BLaER1 treated with 17β-estradiol and CSF1 and Interleukin-3, amounts not matched to agents 10 nM and 100 nM (cell line): ENCODE data around the gene IGFBPL1.
"Not testable (repeated sequence)": the region's sequence is repeated elsewhere in the genome, so short reads cannot be mapped to it uniquely, and the experiment has no call there.

ENCODE experiments used
- H3K27ac ChIP-seq, 11 experiments: shearing (Covaris generic); formaldehyde crosslinking; 2 replicates each; pipeline ENCODE4 v1.8.1; 2022
- H3K27me3 ChIP-seq, 11 experiments: shearing (Covaris generic); formaldehyde crosslinking; 2 replicates each; pipeline ENCODE4 v1.8.1; 2022
- H3K36me3 ChIP-seq, 11 experiments: shearing (Covaris generic); formaldehyde crosslinking; 2 replicates each; pipeline ENCODE4 v1.8.1; 2022
- H3K4me1 ChIP-seq, 10 experiments: shearing (Covaris generic); formaldehyde crosslinking; 2 replicates each; pipeline ENCODE4 v1.8.1; 2022
- H3K4me2 ChIP-seq, 11 experiments: shearing (Covaris generic); formaldehyde crosslinking; 2 replicates each; pipeline ENCODE4 v1.8.1; 2022
- H3K4me3 ChIP-seq, 10 experiments: shearing (Covaris generic); formaldehyde crosslinking; 2 replicates each; pipeline ENCODE4 v1.8.1; 2022
- H3K9ac ChIP-seq, 11 experiments: shearing (Covaris generic); formaldehyde crosslinking; 2 replicates each; pipeline ENCODE4 v1.8.1; 2022
- H3K9me3 ChIP-seq, 11 experiments: shearing (Covaris generic); formaldehyde crosslinking; replicated peaks in 1 of 11; 2 replicates each; pipeline ENCODE4 v1.8.1; 2022
- H4K20me1 ChIP-seq, 11 experiments: shearing (Covaris generic); formaldehyde crosslinking; 2 replicates each; pipeline ENCODE4 v1.8.1; 2022
- Cebpa-rat ChIP-seq, 11 experiments: shearing (Covaris generic); IDR thresholded peaks; 2 replicates each; pipeline ENCODE4 v1.8.1; 2022

IGFBPL1 gene

GRCh38 chr9:38380872-38381534 is 43.3 kb downstream of the IGFBPL1 start:
- Histone ChIP-seq H3K36me3 (no peaks in the 10 kb centered on the region), H3K4me2 (no peak overlapping the region)

GRCh38 chr9:38380230-38380871 is 43.9 kb downstream of the IGFBPL1 start:
- Histone ChIP-seq H3K4me1 (no peaks in the 10 kb centered on the region), H3K9ac (no peak overlapping the region), H3K36me3 (no peaks in the 10 kb centered on the region), H3K4me2 (no peak overlapping the region), H3K27ac (no peak overlapping the region), H4K20me1 (no peaks in the 10 kb centered on the region), H3K4me3 (no peak overlapping the region), H3K9me3 (peaks cover 16 to 17% (median 17%) of the 10 kb centered on the region in 11 experiments), H3K27me3 (no peaks in the 10 kb centered on the region)
- TF ChIP-seq Cebpa-rat (IDR thresholded peaks at IDR 0.05): no peak

More at GRCh38 chr9:38380872-38381534, 43.3 kb downstream of the IGFBPL1 start:
- Histone ChIP-seq H3K9me3 (peaks cover 22 to 24% (median 23%) of the 10 kb centered on the region in 11 experiments), H3K4me1 (no peaks in the 10 kb centered on the region), H4K20me1 (no peaks in the 10 kb centered on the region), H3K27ac (no peak overlapping the region), H3K9ac (no peak overlapping the region), H3K4me3 (no peak overlapping the region), H3K27me3 (no peaks in the 10 kb centered on the region)
- no peak for TF ChIP-seq Cebpa-rat (IDR thresholded peaks at IDR 0.05)

GRCh38 chr9:38377336-38378083 is 46.7 kb downstream of the IGFBPL1 start:
- not testable (repeated sequence) for H3K9me3 ChIP-seq, H3K9ac ChIP-seq, H3K27me3 ChIP-seq, H3K4me3 ChIP-seq, H3K4me2 ChIP-seq, H4K20me1 ChIP-seq, H3K36me3 ChIP-seq, H3K4me1 ChIP-seq, H3K27ac ChIP-seq

GRCh38 chr9:38376021-38376670 is 48.1 kb downstream of the IGFBPL1 start:
- no peaks in the 10 kb centered on the region for H3K36me3 ChIP-seq
- H3K9ac ChIP-seq: no peak overlapping the region
- no peaks in the 10 kb centered on the region for H3K27me3 ChIP-seq
- no peak for TF ChIP-seq Cebpa-rat (IDR thresholded peaks at IDR 0.05)
- H3K27ac ChIP-seq: no peak overlapping the region
- no peaks in the 10 kb centered on the region for H3K9me3 ChIP-seq
- no peak overlapping the region for H3K4me2 ChIP-seq
- H3K4me1 ChIP-seq: no peaks in the 10 kb centered on the region
- no peak overlapping the region for H3K4me3 ChIP-seq
- no peaks in the 10 kb centered on the region; a peak in 1 of 22 replicates for H4K20me1 ChIP-seq

GRCh38 chr9:38375572-38375963 is 48.7 kb downstream of the IGFBPL1 start:
- Histone ChIP-seq H3K36me3 (no peaks in the 10 kb centered on the region), H3K27ac (no peak overlapping the region), H4K20me1 (no peaks in the 10 kb centered on the region; a peak in 1 of 22 replicates), H3K4me3 (no peak overlapping the region), H3K4me2 (no peak overlapping the region), H3K27me3 (no peaks in the 10 kb centered on the region), H3K4me1 (no peaks in the 10 kb centered on the region), H3K9me3 (no peaks in the 10 kb centered on the region), H3K9ac (no peak overlapping the region)
- TF ChIP-seq Cebpa-rat (IDR thresholded peaks at IDR 0.05): no peak

DNA sequence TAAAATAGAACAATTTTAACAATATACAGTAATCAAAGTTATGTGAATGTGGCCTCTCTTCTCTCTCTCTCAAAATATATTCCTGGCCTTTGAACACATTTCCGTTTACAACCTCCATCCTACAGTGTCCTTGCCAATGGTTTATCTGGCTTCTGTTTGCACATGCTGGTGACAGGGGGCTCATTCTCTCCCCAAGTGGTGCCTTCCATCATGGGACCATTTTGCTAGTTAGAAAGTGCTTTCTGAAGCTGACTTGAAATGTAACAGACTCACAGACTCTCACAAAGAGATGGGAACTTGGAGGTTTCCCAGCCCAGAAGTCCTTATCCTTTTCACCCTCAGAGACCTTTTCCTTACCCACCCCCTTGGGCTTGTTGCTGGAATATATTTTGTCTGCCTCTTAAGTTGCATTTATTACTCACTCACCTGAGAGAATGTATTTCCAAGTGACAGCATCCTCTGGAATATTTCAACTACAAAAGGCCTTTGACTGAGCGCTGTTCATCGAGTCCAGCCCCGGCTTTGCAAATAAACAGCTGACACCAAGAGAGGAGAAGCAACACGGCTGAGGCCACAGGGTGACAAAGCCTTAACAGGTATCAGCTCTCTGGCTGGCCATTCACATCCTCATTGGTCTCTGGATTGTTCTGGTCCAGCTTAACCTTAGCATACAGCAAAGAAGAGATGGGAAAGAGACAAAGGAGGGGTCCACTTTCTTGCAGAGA is 49.2 kb downstream of the IGFBPL1 start:
- TF ChIP-seq Cebpa-rat (IDR thresholded peaks at IDR 0.05): no peak
- Histone ChIP-seq H3K4me1 (no peaks in the 10 kb centered on the region), H3K9me3 (no peaks in the 10 kb centered on the region), H3K4me3 (no peak overlapping the region), H3K36me3 (no peaks in the 10 kb centered on the region), H3K27me3 (no peaks in the 10 kb centered on the region), H3K4me2 (no peak overlapping the region), H3K27ac (no peak overlapping the region), H4K20me1 (no peaks in the 10 kb centered on the region; a peak in 1 of 22 replicates), H3K9ac (no peak overlapping the region)

GRCh38 chr9:38373679-38374078 is 50.6 kb downstream of the IGFBPL1 start:
- H4K20me1 ChIP-seq: no peaks in the 10 kb centered on the region; a peak in 1 of 22 replicates
- H3K4me1 ChIP-seq: no peaks in the 10 kb centered on the region
- no peaks in the 10 kb centered on the region for H3K27me3 ChIP-seq
- no peak overlapping the region for H3K4me2 ChIP-seq
- H3K36me3 ChIP-seq: no peaks in the 10 kb centered on the region
- H3K9ac ChIP-seq: no peak overlapping the region
- H3K4me3 ChIP-seq: no peak overlapping the region
- H3K9me3 ChIP-seq: no peaks in the 10 kb centered on the region
- H3K27ac ChIP-seq: no peak overlapping the region
- no peak for TF ChIP-seq Cebpa-rat (IDR thresholded peaks at IDR 0.05)

DNA sequence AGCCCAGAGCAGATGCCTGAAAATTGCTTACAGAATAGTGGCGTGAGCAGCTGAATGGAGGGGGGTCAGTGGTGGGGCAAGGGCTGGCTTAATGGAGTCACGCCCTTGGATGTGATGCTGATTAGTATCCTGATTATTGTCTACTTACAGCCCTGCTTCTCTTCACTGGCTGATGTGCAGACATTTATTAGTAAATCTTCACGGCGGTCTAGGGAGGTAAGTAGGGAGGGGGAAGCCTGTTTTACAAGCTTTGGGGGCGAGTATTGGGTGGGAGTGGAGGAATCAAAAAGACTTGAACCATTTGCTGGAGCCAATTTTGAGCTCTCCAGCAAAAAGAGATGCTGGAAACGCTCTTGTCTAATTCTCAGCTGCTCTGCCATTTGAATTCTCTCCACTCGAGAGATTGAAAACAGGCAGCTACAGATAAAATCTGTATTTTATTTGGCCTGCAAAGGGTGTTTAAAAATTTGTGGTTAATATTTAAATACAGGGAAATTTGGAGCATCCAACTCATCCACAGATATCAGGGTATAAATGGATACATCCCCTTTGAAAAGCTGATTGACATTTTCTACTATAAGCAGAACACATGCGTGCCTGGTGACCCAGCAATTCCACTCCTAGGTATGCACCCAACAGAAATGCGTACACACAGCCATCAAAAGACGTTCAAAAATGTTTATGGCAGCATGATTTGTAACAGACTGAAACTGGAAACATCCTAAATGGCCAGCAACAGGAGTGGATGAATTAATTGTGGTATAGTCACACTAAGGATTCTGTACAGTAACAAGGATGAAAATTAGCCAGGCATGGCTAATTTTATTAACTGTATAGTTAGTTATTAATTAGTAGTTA is 51.3 kb downstream of the IGFBPL1 start:
- H3K4me2 ChIP-seq: no peak overlapping the region
- no peaks in the 10 kb centered on the region for H3K27me3 ChIP-seq
- no peaks in the 10 kb centered on the region for H3K9me3 ChIP-seq

More for the DNA sequence above, 51.3 kb downstream of the IGFBPL1 start:
- Histone ChIP-seq H3K4me3 (no peak overlapping the region), H3K36me3 (no peaks in the 10 kb centered on the region), H4K20me1 (no peaks in the 10 kb centered on the region; a peak in 1 of 22 replicates), H3K4me1 (no peaks in the 10 kb centered on the region), H3K9ac (no peak overlapping the region), H3K27ac (no peak overlapping the region)
- no peak for TF ChIP-seq Cebpa-rat (IDR thresholded peaks at IDR 0.05)
